K562 (cell line): ENCODE measurements around the gene NTN1. TPM values are rescaled to one million over a fixed set of nuclear protein-coding genes. Genes with fewer than 3 reads are reported as not detected.

Experiments
- ATAC-seq: fragments of 200-7000 bp; cut with Tn5 transposase; 3 replicates; pipeline ENCODE4 v1.9.1; 2020; ENCODE audit warnings: moderate library complexity
- BruUV-seq: library from RNA; stranded (reverse); fragments of 400-500 nt; replicated peaks from 2 replicates; lab custom pipeline; 2021; lab: Mats Ljungman, UMichigan
- CTCF ChIA-PET: fragments of 300-600 bp; formaldehyde crosslinking; extraction: SDS; loops from one replicate; lab custom pipeline; 2021; ENCODE audit warnings: low intra/inter-chr PET ratio; lab: Yijun Ruan, JAX
- POLR2A ChIA-PET: fragments of 300-600, 350-650 bp; sonication (Branson Sonifier 250); formaldehyde crosslinking; extraction: SDS; loops from one replicate; lab custom pipeline; 2021; ENCODE audit warnings: antibody characterized with exemption, inconsistent platforms; lab: Yijun Ruan, JAX
- DNase-seq, 4 experiments: peaks; one replicate each; pipeline versions ENCODE4 v3.0.0 to v3.0.0-alpha.2; 2011 to 2018; ENCODE audit warnings: low spot score in 3 of 4, mixed read lengths in 3 of 4; ENCODE audit errors: extremely low read depth in 1 of 4
- FAIRE-seq: peaks from 2 replicates; lab custom pipeline; 2011; peaks lifted over from hg19 to GRCh38; lab: Jason Lieb, UNC
- H2AFZ ChIP-seq: 2 replicates; pipeline ENCODE4 v1.6.0; 2011; ENCODE audit warnings: low read depth, low read length, control low read depth, inconsistent platforms
- H3K27ac ChIP-seq: fragments of 200-600 bp; 3 replicates; pipeline ENCODE4 v1.8.0; 2011; ENCODE audit warnings: low read depth, mild to moderate bottlenecking, control low read depth, inconsistent platforms, low read length, moderate library complexity, mixed read lengths; ENCODE audit errors: extremely low read depth
- H3K27me3 ChIP-seq, 2 experiments: fragments of 300-600 bp in 1 of 2; 2 replicates in 1 of 2; 3 replicates in 1 of 2; pipeline versions ENCODE4 v1.6.0 to v1.8.0; 2011; ENCODE audit warnings: inconsistent platforms in 2 of 2, low read length in 2 of 2, mild to moderate bottlenecking in 1 of 2, mixed read lengths in 1 of 2, moderate library complexity in 1 of 2; ENCODE audit not compliant: control insufficient read depth in 2 of 2, insufficient read depth in 2 of 2
- H3K36me3 ChIP-seq: fragments of 300-600 bp; 3 replicates; pipeline ENCODE4 v1.8.0; 2011; ENCODE audit warnings: mild to moderate bottlenecking, low read length, inconsistent platforms; ENCODE audit not compliant: control insufficient read depth, insufficient read depth
- H3K4me1 ChIP-seq, 2 experiments: fragments of 200-600 bp in 1 of 2; replicated peaks in 1 of 2; 2 replicates in 1 of 2; 3 replicates in 1 of 2; pipeline versions ENCODE4 v1.5.1 to v1.8.0; 2011; ENCODE audit warnings: inconsistent platforms in 2 of 2, low read length in 2 of 2, mild to moderate bottlenecking in 1 of 2, mixed read lengths in 1 of 2, moderate library complexity in 1 of 2; ENCODE audit not compliant: control insufficient read depth in 2 of 2, insufficient read depth in 2 of 2
- H3K4me2 ChIP-seq: 2 replicates; pipeline ENCODE4 v1.6.1; 2011; ENCODE audit warnings: low read length, control low read depth, inconsistent platforms, mixed read lengths; ENCODE audit not compliant: insufficient read depth
- H3K4me3 ChIP-seq: fragments of 200-600 bp; sonication (generic), shearing (Covaris generic); 2 replicates; pipeline ENCODE4 v1.5.1; 2016; ENCODE audit warnings: control low read depth, inconsistent platforms
- H3K79me2 ChIP-seq: fragments of 200-600 bp; 3 replicates; pipeline ENCODE4 v1.8.0; 2011; ENCODE audit warnings: low read length, inconsistent platforms; ENCODE audit not compliant: control insufficient read depth, insufficient read depth
- H3K9ac ChIP-seq, 2 experiments: 2 replicates each; pipeline versions ENCODE4 v1.6.0 to v1.6.1; 2011; ENCODE audit warnings: low read depth in 2 of 2, low read length in 2 of 2, control low read depth in 1 of 2, inconsistent platforms in 1 of 2, mild to moderate bottlenecking in 1 of 2, mixed read lengths in 1 of 2; ENCODE audit not compliant: insufficient read depth in 1 of 2
- H3K9me1 ChIP-seq: one replicate; pipeline ENCODE4 v1.6.0; 2011; ENCODE audit warnings: inconsistent platforms, mild to moderate bottlenecking, low read length, moderate library complexity; ENCODE audit not compliant: control insufficient read depth, insufficient read depth
- H3K9me3 ChIP-seq: replicated peaks from 2 replicates; pipeline ENCODE4 v1.5.1; 2011; ENCODE audit warnings: low read depth, low read length, inconsistent platforms; ENCODE audit not compliant: control insufficient read depth, insufficient read depth
- H4K20me1 ChIP-seq: replicated peaks from 2 replicates; pipeline ENCODE4 v1.6.1; 2011; ENCODE audit warnings: low read length, inconsistent platforms, mixed read lengths; ENCODE audit not compliant: control insufficient read depth, insufficient read depth
- CUX1 ChIP-seq: fragments of 200-800 bp; sonication (Bioruptor generic); IDR thresholded peaks from 2 replicates; pipeline ENCODE4 v1.6.1; 2016; ENCODE audit warnings: missing genetic modification characterization, missing compliant biosample characterization
- FOXP4 ChIP-seq: sonication (generic); formaldehyde crosslinking; IDR thresholded peaks from 2 replicates; pipeline ENCODE4 v1.8.0; 2022; ENCODE audit warnings: mild to moderate bottlenecking, missing genetic modification reagents, borderline replicate concordance
- GATAD2A ChIP-seq: fragments of 450-650 bp; IDR thresholded peaks from 2 replicates; pipeline ENCODE4 v1.6.1; 2017
- MCM7 ChIP-seq, 2 experiments: fragments of 450-650 bp; IDR thresholded peaks; 2 replicates each; pipeline ENCODE4 v1.6.1; 2016 to 2018
- MECOM ChIP-seq: fragments of 250-450 bp; sonication (Bioruptor Pico); IDR thresholded peaks from 2 replicates; pipeline ENCODE4 v1.8.0; 2022; ENCODE audit warnings: inconsistent platforms
- NCOR1 ChIP-seq: fragments of 450-650 bp; IDR thresholded peaks from 2 replicates; pipeline ENCODE4 v1.6.1; 2016; ENCODE audit warnings: mild to moderate bottlenecking, moderate library complexity
- NR1H2 ChIP-seq: sonication (generic); formaldehyde crosslinking; IDR thresholded peaks from 2 replicates; pipeline ENCODE4 v1.4.0; 2020; ENCODE audit warnings: mild to moderate bottlenecking, missing genetic modification reagents
- SMC3 ChIP-seq: conservative IDR thresholded peaks from 2 replicates; pipeline ENCODE4 v1.6.1; 2011; ENCODE audit warnings: low read depth, low read length, improper control_type of control experiment; ENCODE audit not compliant: insufficient read depth
- ZBTB8A ChIP-seq: fragments of 450-650 bp; IDR thresholded peaks from 2 replicates; pipeline ENCODE4 v1.6.1; 2018; ENCODE audit warnings: mild to moderate bottlenecking, moderate library complexity; ENCODE audit not compliant: partially characterized antibody
- ZNF398 ChIP-seq: fragments of 250-450 bp; sonication (Bioruptor Pico); IDR thresholded peaks from 2 replicates; pipeline ENCODE4 v1.8.0; 2021; ENCODE audit warnings: moderate library complexity, mild to moderate bottlenecking, inconsistent platforms
- WGBS: fragments of 100-300 bp; shearing (Covaris generic); methylation state at CpG from one replicate; pipeline ENCODE4 v1.1.6; 2016; ENCODE audit warnings: low coverage, mixed read lengths; ENCODE audit not compliant: insufficient coverage; ENCODE audit errors: missing lambda C conversion rate; 5-methylcytosine and 5-hydroxymethylcytosine counted together
- in situ Hi-C: fragments of 300-500 bp; cut with MboI; formaldehyde crosslinking; loops from 4 replicates; pipeline ENCODE4 v1.15.0; 2018; ENCODE audit warnings: inconsistent platforms, mixed read lengths
- intact Hi-C: fragments of 100-400 bp; cut with micrococcal nuclease; formaldehyde crosslinking; loops from 2 replicates; pipeline ENCODE4 v1.14.2; 2022
- polyA plus RNA-seq, 8 experiments: library from polyadenylated mRNA; depleted of rRNA in 4 of 8; stranded (reverse) in 5 of 8; unstranded in 3 of 8; fragments of >200 nt; fragmentation: Nextera tagmentation in 2 of 8; fragmentation: Illumina TruSeq in 1 of 8; extraction: Ambion mirVana in 2 of 8; extraction: Trizol in 1 of 8; gene quantifications; 2 replicates each; pipeline versions ENCODE4 v1.2.1 to v1.2.3, GENCODE V29; 2011 to 2014; ENCODE audit warnings: inconsistent platforms in 1 of 8, missing spikeins in 1 of 8
- total RNA-seq, 7 experiments: library from RNA; depleted of rRNA in 6 of 7; stranded (reverse); fragments of >200 nt in 6 of 7; fragmentation: Illumina TruSeq in 2 of 7; extraction: Trizol in 2 of 7; gene quantifications; 2 replicates each; pipeline versions ENCODE4 v1.2.1 to v1.2.3, GENCODE V29; 2011 to 2021; ENCODE audit warnings: low replicate concordance in 1 of 7

The NTN1 gene
- total and polyA plus RNA-seq, 9 of the 15 experiments (the other 6 are each of a cell fraction or from before 2014, with no cell fraction given): 0.02 TPM; not detected in 8

DNA sequence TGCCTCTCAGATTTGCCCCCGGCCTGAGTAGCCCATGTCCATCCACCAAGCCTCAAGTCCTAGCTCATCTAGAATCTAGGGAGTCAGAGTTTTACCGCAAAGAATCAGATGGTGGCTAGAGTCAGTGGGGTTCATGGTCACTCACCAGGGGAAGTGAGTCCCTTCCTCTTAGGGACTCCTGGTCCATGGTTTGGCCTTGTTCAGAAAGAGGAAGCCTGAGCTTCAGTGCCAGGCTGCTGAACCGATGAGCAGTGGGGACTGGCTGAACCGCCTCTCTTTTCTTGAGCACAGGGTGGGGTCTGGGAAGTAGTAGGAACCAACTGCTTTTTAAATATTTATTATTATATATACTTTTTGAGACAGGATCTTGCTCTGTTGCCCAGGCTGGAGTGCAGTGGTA lies 160.3 kb downstream of the NTN1 start (continued):
- no peak for TF ChIP-seq ZBTB8A
- no peak for TF ChIP-seq SMC3
- no peak for TF ChIP-seq NR1H2 (CRISPR knock-in tag)

DNA sequence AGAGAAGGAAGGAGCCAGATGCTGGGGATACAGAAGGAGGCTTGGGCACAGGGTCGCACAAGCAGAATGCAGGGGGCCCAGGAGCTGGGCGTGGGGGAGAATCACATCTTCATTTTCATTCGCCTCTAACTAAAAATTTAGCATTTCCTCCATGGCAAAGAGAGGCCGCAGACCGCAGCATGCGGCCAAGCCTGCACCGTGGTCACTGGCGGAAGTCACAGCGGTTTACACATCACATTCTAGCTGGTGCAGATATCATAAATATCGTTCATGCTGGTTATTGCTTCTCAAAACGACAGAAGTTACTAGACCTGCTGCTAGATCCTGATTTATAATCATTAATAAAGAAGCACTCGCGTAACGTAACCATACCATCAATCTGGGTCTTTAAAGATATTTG lies 162.0 kb downstream of the NTN1 start:
- H3K4me1 ChIP-seq: no peaks in the 10 kb centered on the region
- H3K4me2 ChIP-seq: no peak overlapping the region
- ChIA-PET POLR2A (interaction anchor here (0.5 to 0.7 kb wide), 2 partner anchors 109 to 552 kb away, joined by 3 read pairs; no protein-coding TSS in a partner anchor), CTCF (no interaction called here)
- no peak for FAIRE-seq
- DNase-seq: no peak
- no peaks in the 10 kb centered on the region for H4K20me1 ChIP-seq
- no peak for TF ChIP-seq MECOM (CRISPR knock-in tag)
- TF ChIP-seq GATAD2A: no peak
- TF ChIP-seq MCM7 (IDR thresholded peaks at IDR 0.05): no peak
- TF ChIP-seq ZNF398: no peak
- no peak for TF ChIP-seq FOXP4 (CRISPR knock-in tag)
- no peak for TF ChIP-seq CUX1 (CRISPR knock-in tag)
- no peak for TF ChIP-seq NCOR1
- H2AFZ ChIP-seq: no peak overlapping the region
- no peaks in the 10 kb centered on the region for H3K9me3 ChIP-seq
- in situ Hi-C loops (no loop called here), intact Hi-C loops (no loop called here)
- no TSS peak for BruUV-seq
- H3K27ac ChIP-seq: no peak overlapping the region
- no peak overlapping the region for H3K9ac ChIP-seq
- no peaks in the 10 kb centered on the region for H3K79me2 ChIP-seq
- WGBS: 1% methylated on average over 13 of the region's 14 CpGs
- no peak overlapping the region for H3K4me3 ChIP-seq
- peaks cover 0 to 35% of the 10 kb centered on the region in 2 experiments; a peak in 2 of 5 replicates for H3K27me3 ChIP-seq
- ATAC-seq: no peak
- H3K36me3 ChIP-seq: no peaks in the 10 kb centered on the region
- no peaks in the 10 kb centered on the region for H3K9me1 ChIP-seq
